ENCODE data around the gene DRGX. TPM values are rescaled to one million over a fixed set of nuclear protein-coding genes. Genes with fewer than 3 reads are reported as not detected.

DRGX gene
- total RNA-seq, 1 donor from 2014 or later = not detected

GRCh38 chr10:49370326-49371100, 25.4 kb downstream of the DRGX start:
- H3K27ac Mint-ChIP-seq = no peak overlapping the region
- no peaks in the 10 kb centered on the region for H3K36me3 Mint-ChIP-seq (ENCODE audit: low read depth)
- H3K4me1 Mint-ChIP-seq (ENCODE audit: low read depth) = no peaks in the 10 kb centered on the region
- intact Hi-C loops (cut with micrococcal nuclease) = loop anchor here (5.0 kb wide), 1 partner anchor 388 kb away; no protein-coding TSS in a partner anchor
- no peaks in the 10 kb centered on the region for H3K9me3 Mint-ChIP-seq
- DNase-seq (ENCODE audit: low spot score) = no peak
- peaks cover 10% of the 10 kb centered on the region for H3K27me3 Mint-ChIP-seq (ENCODE audit: insufficient read depth)
- H3K4me3 Mint-ChIP-seq = no peak overlapping the region

GRCh38 chr10:49369216-49370162, 26.4 kb downstream of the DRGX start:
- Mint-ChIP-seq H3K9me3 (no peaks in the 10 kb centered on the region), H3K27ac (no peak overlapping the region), H3K27me3 (ENCODE audit: insufficient read depth) (peaks cover 5% of the 10 kb centered on the region), H3K36me3 (ENCODE audit: low read depth) (no peaks in the 10 kb centered on the region), H3K4me1 (ENCODE audit: low read depth) (no peaks in the 10 kb centered on the region), H3K4me3 (no peak overlapping the region)
- intact Hi-C loops (cut with micrococcal nuclease) = loop anchor here (5.0 kb wide), 1 partner anchor 387 kb away; no protein-coding TSS in a partner anchor
- no peak for DNase-seq (ENCODE audit: low spot score)

GRCh38 chr10:49368256-49368655, 27.6 kb downstream of the DRGX start:
- Mint-ChIP-seq H3K9me3 (no peaks in the 10 kb centered on the region), H3K27ac (no peak overlapping the region), H3K4me1 (ENCODE audit: low read depth) (no peaks in the 10 kb centered on the region), H3K27me3 (ENCODE audit: insufficient read depth) (peaks cover 5% of the 10 kb centered on the region), H3K36me3 (ENCODE audit: low read depth) (no peaks in the 10 kb centered on the region), H3K4me3 (no peak overlapping the region)
- intact Hi-C loops (cut with micrococcal nuclease) = no loop called here
- no peak for DNase-seq (ENCODE audit: low spot score)

GRCh38 chr10:49367600-49367999, 28.3 kb downstream of the DRGX start:
- Mint-ChIP-seq H3K9me3 (no peaks in the 10 kb centered on the region), H3K36me3 (ENCODE audit: low read depth) (no peaks in the 10 kb centered on the region), H3K27ac (no peak overlapping the region), H3K4me1 (ENCODE audit: low read depth) (no peaks in the 10 kb centered on the region), H3K4me3 (no peak overlapping the region), H3K27me3 (ENCODE audit: insufficient read depth) (peaks cover 4% of the 10 kb centered on the region)
- intact Hi-C loops (cut with micrococcal nuclease) = no loop called here
- no peak for DNase-seq (ENCODE audit: low spot score)

- intact Hi-C loops (cut with micrococcal nuclease) = no loop called here
- peaks cover 3% of the 10 kb centered on the region for H3K27me3 Mint-ChIP-seq (ENCODE audit: insufficient read depth)
- H3K36me3 Mint-ChIP-seq (ENCODE audit: low read depth) = no peaks in the 10 kb centered on the region
- DNase-seq (ENCODE audit: low spot score) = no peak
- no peak overlapping the region for H3K4me3 Mint-ChIP-seq
- no peaks in the 10 kb centered on the region for H3K9me3 Mint-ChIP-seq
- no peaks in the 10 kb centered on the region for H3K4me1 Mint-ChIP-seq (ENCODE audit: low read depth)
- no peak overlapping the region for H3K27ac Mint-ChIP-seq
Observed at GRCh38 chr10:49366460-49366859, 29.4 kb downstream of the DRGX start.

GRCh38 chr10:49365675-49366415, 30.0 kb downstream of the DRGX start:
- Mint-ChIP-seq H3K27ac (no peak overlapping the region), H3K4me1 (ENCODE audit: low read depth) (no peaks in the 10 kb centered on the region), H3K9me3 (no peaks in the 10 kb centered on the region), H3K36me3 (ENCODE audit: low read depth) (no peaks in the 10 kb centered on the region), H3K27me3 (ENCODE audit: insufficient read depth) (peaks cover 3% of the 10 kb centered on the region), H3K4me3 (no peak overlapping the region)
- no peak for DNase-seq (ENCODE audit: low spot score)
- intact Hi-C loops (cut with micrococcal nuclease) = no loop called here

GRCh38 chr10:49365275-49365674, 30.6 kb downstream of the DRGX start:
- Mint-ChIP-seq H3K27ac (no peak overlapping the region), H3K36me3 (ENCODE audit: low read depth) (no peaks in the 10 kb centered on the region), H3K9me3 (no peaks in the 10 kb centered on the region), H3K4me1 (ENCODE audit: low read depth) (no peaks in the 10 kb centered on the region), H3K27me3 (ENCODE audit: insufficient read depth) (peaks cover 3% of the 10 kb centered on the region), H3K4me3 (no peak overlapping the region)
- no peak for DNase-seq (ENCODE audit: low spot score)
- intact Hi-C loops (cut with micrococcal nuclease) = no loop called here

GRCh38 chr10:49364747-49365146, 31.1 kb downstream of the DRGX start:
- H3K4me3 Mint-ChIP-seq = no peak overlapping the region
- H3K27ac Mint-ChIP-seq = no peak overlapping the region
- no peak for DNase-seq (ENCODE audit: low spot score)
- H3K27me3 Mint-ChIP-seq (ENCODE audit: insufficient read depth) = peaks cover 3% of the 10 kb centered on the region
- H3K4me1 Mint-ChIP-seq (ENCODE audit: low read depth) = no peaks in the 10 kb centered on the region
- H3K36me3 Mint-ChIP-seq (ENCODE audit: low read depth) = no peaks in the 10 kb centered on the region
- no peaks in the 10 kb centered on the region for H3K9me3 Mint-ChIP-seq
- intact Hi-C loops (cut with micrococcal nuclease) = no loop called here

GRCh38 chr10:49364051-49364450, 31.8 kb downstream of the DRGX start:
- Mint-ChIP-seq H3K9me3 (no peaks in the 10 kb centered on the region), H3K36me3 (ENCODE audit: low read depth) (no peaks in the 10 kb centered on the region), H3K4me1 (ENCODE audit: low read depth) (no peaks in the 10 kb centered on the region), H3K27me3 (ENCODE audit: insufficient read depth) (no peaks in the 10 kb centered on the region), H3K4me3 (no peak overlapping the region), H3K27ac (no peak overlapping the region)
- DNase-seq (ENCODE audit: low spot score) = no peak
- intact Hi-C loops (cut with micrococcal nuclease) = no loop called here

- intact Hi-C loops (cut with micrococcal nuclease) = no loop called here
- DNase-seq (ENCODE audit: low spot score) = no peak
- Mint-ChIP-seq H3K27me3 (ENCODE audit: insufficient read depth) (no peaks in the 10 kb centered on the region), H3K27ac (no peak overlapping the region), H3K36me3 (ENCODE audit: low read depth) (no peaks in the 10 kb centered on the region), H3K4me1 (ENCODE audit: low read depth) (no peaks in the 10 kb centered on the region), H3K4me3 (no peak overlapping the region), H3K9me3 (no peaks in the 10 kb centered on the region)
Observed at GRCh38 chr10:49363309-49364031, 32.4 kb downstream of the DRGX start.

GRCh38 chr10:49362596-49363260, 33.2 kb downstream of the DRGX start:
- H3K4me1 Mint-ChIP-seq (ENCODE audit: low read depth) = no peaks in the 10 kb centered on the region
- H3K36me3 Mint-ChIP-seq (ENCODE audit: low read depth) = no peaks in the 10 kb centered on the region
- H3K4me3 Mint-ChIP-seq = no peak overlapping the region
- no peak for DNase-seq (ENCODE audit: low spot score)
- intact Hi-C loops (cut with micrococcal nuclease) = no loop called here
- no peak overlapping the region for H3K27ac Mint-ChIP-seq
- no peaks in the 10 kb centered on the region for H3K9me3 Mint-ChIP-seq
- H3K27me3 Mint-ChIP-seq (ENCODE audit: insufficient read depth) = no peaks in the 10 kb centered on the region

Data from activated T-helper 1 cell treated with anti-CD3 and anti-CD28 coated beads, Interleukin-12 subunit alpha, Interleukin-12 subunit beta, Interleukin-2, Interleukin-4 antibody, amounts not matched to agents 30 ng/mL and 10 ng/mL and 1 ng/mL, durations not matched to agents 14 hours and 24 hours and 36 hours (primary cell).